NCI-H187 treated with DMSO at 0.1 percent for 48 hours (cell line): ENCODE results near the gene UBL4B.
"Not testable (repeated sequence)": the region's sequence is repeated elsewhere in the genome, so short reads cannot be mapped to it uniquely, and the experiment has no call there.

Experiments used
- DNase-seq: peaks from one replicate; lab custom pipeline; 2025; lab: John Stamatoyannopoulos, UW

Gene UBL4B, protein sequence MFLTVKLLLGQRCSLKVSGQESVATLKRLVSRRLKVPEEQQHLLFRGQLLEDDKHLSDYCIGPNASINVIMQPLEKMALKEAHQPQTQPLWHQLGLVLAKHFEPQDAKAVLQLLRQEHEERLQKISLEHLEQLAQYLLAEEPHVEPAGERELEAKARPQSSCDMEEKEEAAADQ

DNA sequence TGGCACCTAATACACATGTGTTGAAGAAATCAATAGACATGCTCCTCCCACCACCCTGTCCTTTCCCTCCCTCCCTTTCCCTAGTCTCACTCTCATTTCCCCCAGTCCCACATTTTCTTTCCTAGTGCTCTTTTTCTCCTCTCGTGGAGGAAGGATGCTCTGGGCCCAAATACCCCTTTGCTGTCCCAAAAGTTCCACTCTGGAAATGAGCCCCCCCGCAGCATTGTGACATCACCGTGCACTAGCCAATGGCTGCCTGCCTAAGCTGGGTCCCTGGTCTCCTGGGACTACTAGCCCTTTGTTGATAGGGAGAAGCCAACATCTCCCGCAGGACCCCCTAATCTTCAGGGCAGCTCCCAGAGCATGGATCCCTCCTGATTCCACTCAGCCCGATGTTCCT, at the start of gene UBL4B:
Gene UBL4B, plus strand, starts transcription at position 301 of the 400 bp plus-strand sequence. Its CDS starts 92 bp downstream, at position 393.
- no peak for DNase-seq

DNA sequence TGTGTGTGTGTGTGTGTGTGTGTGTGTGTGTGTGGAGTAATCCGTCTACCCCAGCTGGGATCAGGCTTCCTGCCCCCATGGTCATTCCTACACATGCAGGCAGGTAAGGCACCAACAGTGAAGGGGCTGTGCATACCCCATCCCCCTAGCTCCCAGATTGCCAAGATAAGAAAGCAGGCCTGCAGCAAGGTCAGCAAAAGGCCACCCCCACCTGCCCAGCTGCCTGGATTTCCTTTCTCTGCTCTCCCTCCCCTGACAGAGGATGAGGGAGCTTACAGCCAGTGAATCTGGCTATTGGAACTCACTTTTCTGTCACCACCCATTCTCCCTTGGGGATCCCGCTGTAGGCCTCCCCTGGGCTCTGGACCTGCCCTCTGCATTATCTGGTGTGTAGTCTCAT, 49.6 kb upstream of the UBL4B start:
- DNase-seq, result no peak

DNA sequence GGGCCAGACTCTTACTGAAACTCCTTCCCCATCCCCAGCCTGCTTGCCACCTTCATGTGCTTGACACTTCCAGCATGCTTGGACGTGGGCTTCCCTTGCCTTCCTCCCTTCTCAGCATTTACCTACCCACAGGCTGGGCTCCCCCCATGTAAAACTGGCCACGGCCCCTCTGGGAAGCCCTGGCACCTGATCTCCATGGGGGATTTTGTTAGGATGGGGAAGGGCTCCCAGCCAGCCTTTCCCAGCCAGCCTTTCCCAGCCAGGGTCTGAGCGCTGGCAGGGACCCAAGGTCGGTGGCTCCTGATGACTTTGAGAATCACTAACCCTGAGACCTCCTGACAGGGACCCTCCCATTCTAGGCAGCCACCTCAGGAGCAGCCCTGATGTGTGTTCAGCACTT, 48.5 kb upstream of the UBL4B start:
- DNase-seq, result no peak

DNA sequence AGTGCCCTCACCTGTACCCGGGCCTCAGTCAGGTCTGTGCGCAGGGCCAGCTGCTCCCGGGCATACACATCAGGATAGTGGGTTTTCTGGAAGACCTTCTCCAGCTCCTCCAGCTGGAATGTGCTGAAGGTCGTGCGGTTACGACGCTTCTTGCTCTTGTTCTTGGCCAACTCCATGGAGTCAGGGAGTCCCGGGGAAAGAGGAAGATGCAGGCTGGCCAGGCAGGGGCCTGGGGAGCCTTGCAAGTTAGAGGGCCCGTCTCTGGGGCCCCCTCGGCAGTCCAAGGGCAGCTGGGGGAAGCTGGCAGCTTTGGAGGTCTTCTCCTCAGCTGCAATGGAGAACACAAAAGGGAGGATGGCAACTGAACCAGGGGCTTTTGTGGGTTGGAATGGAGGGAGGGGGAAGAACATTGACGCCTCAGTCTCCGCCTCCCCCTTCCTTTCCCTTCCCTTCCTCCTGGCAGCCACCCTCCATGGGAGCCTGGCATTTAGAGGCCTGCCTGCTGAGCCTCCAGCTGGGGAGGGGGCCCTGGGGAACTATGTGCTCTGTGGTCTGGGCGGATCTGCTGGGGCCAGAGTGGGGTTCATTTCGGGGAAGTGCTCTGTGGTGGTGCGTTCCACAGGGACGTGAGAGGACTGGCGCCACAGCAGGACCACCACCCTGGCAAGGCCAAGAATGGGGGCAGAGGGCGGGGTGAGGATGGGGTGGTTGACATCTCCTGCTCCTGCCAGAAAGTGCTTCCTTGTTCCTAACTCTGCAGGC, 47.5 kb upstream of the UBL4B start:
- no peak for DNase-seq

DNA sequence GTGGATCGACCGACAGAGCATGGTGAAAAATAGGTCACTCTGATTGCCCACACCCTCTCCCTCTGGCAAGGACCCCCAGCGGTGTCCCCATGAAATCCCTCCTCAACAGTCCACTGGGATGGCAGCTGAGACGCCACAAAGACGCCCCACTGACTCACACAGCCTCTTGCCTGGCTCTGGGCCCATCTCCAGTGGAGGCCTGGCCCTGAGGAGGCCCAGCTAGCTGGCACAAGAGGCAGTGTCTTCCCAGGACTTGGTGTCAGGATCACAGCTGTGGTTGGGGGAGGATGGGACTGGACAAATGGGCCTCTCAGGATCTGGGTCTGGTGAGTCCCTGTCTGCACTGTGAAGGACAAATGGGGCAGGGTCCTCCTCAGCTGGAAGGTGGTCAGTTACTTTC, 46.4 kb upstream of the UBL4B start:
- no peak for DNase-seq

DNA sequence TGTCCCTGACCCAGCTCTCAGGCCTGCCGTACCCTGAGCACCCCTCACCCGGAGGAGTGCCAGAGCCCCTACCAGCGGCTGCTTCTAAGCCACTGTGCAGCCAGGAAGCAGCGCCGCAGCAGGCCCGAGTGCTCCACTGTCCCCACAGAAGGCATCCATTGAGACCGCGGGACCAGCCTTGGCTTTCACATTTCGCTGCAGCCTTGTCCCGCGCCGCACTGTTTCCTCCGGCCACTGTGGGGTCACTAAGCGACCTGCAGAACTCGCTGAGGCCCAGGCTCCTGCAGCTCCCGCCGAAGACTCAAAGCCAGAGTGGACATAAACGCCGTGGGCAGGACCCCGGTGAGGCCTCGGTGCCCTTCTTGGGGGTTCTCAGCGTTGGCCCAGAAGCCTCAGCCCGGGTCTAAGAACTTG, 44.8 kb upstream of the UBL4B start:
- DNase-seq, result no peak

DNA sequence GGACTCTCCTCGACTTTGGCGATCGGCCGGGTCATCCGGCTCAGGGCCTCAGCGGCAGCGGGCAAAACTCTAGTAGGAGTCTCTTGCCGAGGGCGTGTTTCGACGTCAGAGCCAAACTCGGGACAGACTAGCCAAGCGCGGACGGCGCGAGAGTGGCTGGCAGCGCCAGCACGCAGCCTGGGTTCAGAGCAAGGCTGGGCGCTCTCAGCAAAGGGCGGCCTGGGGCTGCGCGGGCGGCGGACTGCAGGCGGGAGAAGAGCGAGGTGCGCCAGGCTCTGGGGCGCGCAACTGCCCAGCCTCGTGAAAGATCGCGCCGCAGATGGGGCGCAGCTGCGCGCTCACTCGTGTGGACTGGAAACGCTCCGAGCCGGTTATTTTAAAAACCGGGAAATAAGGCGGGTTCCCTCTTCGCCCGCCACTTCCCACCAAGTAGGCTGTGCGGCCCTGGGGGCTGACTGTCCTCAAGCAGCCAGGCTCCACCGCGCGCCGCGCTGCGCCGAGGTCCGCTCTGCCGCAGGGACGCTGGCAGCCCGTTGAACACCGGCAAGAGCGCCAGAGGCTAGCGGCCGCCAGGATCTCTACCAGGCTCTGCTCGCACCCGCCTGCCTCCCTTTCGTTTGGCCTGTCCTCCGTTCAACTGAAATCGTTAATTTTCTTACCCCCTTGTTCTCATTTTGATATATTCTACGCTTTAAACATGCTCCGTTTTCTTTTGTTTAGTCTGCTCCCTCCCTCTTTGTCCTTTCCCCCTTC, 44.2 kb upstream of the UBL4B start:
- DNase-seq, result no peak

DNA sequence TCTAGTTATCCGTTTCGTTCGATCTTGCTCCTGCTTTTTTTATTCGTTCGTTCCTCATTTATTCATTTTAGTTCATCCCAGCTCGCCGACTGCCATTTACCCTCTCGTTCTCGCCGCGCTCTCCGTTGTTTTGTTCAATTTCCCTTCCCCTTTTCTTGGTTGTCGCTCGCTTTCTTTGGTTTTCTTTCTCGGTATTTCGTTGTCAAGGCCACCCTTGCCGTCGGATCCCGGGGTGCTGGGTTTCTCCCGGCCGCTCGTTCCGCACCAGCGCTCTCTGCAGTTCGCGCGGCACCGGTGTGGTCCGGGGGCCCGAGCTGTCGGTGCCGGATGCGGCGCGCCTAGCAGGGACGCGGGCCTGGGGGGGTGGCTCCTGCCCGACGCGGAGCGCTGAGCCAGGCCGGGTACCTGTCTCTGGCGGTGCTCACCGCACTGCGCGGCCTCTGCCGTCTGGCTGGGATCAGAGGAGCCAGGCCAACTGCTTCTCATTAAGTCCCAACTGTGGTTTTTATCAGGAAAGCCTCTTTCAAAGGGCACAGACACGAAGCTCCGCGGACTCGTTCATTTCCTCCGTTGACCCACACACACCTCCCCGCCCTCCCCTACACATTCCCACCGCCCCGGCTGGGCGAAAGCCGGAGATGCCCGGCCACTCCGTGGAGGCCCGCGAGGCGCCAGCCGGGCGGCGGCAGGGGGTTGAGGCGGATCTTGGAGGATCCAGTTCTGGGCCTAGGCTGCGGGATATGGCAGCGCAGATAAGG, 43.4 kb upstream of the UBL4B start:
- DNase-seq, result no peak

DNA sequence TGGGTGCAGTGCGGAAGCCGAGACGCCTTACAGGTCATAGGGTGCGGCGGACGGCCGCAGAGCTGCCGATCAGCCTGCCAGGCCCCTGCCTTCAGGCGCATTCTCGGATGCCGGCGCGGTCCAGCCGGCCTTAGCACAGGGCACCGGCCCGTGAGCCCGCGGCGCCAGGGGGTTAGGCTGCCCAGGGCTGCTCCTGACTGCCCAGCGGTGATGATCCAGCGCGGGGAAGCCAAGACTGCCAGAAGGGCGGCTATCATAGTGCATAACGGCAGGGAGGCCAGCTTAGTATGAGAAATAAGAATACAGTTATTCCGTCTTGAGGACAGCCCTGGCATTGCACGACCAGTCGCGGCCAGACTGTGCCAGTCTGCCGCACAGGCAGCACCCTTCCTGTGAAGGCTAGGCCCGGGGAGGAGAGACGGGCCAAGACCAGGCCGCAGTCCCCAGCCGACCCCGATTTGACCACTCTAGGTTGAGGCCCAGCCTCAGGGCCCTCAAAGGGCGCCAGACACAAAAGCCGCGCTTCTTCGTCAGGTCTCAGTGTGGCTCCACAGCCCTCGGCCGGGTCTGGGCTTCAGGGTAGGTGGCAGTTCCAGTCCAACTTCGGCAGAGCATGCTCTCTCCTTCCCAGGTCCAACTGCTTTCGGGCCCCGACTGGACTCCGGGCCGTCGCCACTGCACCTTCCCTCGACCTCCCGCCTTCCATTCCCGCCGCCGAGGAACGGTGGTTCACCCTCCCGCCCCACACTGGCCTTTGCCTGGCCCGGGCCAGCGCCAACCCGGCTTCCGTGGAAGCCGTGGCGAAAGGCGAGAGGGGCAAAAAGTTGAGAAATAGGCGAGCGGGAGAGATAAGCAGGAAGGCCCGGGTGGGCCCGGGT, 42.6 kb upstream of the UBL4B start:
- no peak for DNase-seq

DNA sequence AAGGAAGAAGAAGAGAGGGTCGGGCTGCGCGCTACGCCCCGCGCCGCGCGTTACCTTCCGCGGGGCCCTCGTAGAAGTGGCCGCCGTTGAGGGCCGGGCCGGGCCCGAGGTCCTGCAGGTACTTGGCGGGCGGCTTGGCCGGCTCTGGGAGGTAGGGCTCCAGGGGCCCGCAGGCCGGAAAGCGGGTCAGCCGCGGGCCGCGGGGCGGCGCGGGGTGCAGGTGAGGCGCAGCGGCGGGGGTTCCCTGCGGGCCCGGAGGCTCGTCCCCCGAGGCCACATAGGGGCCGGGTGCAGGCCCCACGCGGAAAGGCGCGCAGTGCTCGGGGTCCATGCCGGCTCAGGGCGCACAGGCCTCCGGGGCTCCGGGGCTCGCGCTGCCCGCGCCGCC, 42.0 kb upstream of the UBL4B start:
- DNase-seq, result no peak

DNA sequence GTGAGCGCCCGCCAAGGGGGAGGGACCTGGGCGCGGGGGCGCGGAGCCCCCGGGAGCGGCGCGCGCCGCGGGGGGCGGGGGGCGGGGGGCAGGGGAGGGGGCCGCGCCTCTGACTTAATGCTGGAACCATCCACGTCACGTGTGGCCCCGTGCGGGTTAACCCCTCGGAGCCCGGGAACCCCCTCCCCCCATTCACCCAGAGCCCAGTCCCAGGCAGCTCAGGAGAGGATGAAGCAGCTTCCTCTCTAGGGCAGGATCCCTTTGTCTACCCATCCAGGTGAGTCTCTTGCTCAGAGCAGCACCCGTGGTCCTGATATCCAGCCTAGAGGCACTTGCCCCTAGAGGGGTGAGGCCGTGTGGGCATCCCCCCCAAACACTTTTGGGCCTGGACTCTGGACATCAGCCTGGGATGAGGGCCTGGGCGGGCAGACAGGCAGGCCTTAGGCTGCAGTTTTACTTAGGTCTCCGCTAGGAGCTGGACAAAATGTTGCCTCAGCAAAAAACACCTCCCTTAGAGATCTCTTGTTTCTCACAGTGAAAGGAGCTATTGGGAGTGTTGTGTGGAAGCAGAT, 41.5 kb upstream of the UBL4B start, which contains the start of gene ALX3:
Gene ALX3, minus strand, starts transcription at position 2 of the 572 bp plus-strand sequence. CDS start 60 bp downstream, outside the sequence.
- DNase-seq, result no peak

DNA sequence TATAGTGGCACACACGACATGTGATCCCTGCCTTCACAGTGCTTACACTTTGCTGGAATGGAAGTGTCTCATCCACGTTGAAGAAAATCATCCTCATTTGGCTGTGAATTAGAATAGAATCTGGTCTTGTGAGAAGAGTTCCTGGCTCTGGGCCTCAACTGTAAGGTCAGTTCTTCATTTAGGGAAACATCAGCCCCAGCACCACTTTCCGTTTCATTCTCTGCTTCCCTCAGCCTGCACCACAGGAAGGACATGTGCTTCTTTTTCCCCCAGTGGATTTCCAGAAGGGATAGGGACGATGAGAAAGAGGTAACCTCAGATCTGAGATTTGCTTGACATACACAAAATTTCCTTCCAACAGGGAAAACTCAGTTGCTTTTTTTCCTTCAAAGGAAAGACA, 38.1 kb upstream of the UBL4B start:
- DNase-seq, result no peak

DNA sequence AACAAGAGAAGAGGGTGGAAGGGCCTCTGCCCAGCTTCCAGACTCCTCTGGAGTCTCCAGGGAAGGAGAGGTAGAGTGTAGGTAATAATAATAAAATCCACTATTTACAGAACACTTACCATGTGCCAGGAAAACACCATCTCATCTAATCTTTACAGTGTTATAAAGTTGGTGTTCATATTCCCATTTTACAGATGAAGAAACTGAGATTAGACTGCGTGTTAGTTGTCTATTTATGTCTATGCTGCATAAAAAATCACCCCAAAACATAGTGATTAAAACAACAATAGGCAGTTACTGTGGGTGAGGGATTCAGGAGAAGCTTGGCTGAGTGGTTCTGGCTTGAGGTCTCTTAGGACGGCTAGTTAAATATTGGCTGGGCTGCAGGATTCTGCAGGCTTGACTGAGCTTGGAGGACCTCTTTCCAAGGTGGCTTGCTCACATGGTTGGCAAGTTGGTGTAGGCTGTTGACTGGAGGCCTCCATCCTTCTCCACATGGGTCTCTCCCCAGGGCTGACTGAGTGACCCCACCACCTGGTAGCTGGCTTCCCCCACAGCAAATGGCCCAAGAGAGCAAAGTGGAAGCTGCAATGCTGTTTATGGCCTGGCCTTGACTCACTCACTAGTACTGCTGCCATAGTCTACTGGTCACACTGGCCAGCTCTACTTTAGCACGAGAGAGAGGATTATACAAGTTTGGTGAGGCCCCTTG, 35.3 kb upstream of the UBL4B start:
- no peak for DNase-seq

DNA sequence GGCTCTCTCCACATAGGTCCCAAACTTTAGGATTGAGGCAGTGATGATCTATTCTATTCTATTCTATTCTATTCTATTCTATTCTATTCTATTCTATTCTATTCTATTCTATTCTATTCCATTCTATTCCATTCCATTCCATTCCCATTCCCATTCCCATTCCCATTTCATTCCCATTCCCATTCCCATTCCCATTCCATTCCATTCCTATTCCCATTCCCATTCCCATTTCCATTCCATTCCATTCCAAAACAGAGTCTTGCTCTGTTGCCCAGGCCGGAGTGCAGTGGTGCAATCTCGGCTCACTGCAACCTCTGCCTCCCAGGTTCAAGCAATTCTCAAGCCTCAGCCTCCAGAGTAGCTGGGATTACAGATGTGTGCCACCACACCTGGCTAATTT, 32.2 kb upstream of the UBL4B start:
- DNase-seq, result not testable (repeated sequence)

DNA sequence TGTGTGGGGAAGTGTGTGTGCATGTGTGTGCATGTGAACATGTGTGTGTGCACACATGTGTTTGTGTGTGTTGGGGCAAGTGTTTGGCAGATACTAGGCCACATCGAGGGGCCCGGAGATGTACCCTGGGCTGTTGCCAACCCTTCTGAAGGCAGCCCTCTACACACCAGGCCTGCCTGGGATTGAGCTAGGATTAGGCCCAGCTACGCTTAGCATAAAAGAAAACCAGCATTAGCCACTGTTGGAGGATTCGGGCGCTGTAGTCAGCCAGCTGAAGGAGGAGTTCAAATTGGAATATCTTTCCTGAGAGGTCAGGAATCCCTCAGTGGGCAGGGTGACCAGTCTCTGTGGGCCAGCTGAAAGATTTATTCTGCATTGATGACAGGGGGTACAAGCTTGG, 31.2 kb upstream of the UBL4B start:
- no peak for DNase-seq

DNA sequence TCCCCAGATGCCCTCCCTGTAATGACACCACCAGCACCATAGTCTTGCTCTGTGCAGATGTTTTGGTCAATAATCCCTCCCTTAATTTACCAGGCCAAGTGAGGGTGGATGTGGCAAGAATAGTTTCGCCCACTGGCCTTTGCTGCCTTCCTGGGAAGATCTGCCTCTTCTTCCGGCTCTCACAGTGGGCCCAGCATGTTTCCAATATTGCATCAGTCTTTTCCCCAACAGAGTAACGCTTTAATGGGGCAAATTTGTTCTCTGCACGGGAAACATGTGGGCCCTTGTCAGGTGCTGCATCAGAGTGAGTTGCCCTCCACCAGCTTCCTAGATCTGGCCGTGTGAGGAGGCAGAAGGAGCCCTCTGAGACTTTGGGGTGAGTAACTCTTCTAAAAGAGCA, 29.8 kb upstream of the UBL4B start:
- DNase-seq, result no peak

DNA sequence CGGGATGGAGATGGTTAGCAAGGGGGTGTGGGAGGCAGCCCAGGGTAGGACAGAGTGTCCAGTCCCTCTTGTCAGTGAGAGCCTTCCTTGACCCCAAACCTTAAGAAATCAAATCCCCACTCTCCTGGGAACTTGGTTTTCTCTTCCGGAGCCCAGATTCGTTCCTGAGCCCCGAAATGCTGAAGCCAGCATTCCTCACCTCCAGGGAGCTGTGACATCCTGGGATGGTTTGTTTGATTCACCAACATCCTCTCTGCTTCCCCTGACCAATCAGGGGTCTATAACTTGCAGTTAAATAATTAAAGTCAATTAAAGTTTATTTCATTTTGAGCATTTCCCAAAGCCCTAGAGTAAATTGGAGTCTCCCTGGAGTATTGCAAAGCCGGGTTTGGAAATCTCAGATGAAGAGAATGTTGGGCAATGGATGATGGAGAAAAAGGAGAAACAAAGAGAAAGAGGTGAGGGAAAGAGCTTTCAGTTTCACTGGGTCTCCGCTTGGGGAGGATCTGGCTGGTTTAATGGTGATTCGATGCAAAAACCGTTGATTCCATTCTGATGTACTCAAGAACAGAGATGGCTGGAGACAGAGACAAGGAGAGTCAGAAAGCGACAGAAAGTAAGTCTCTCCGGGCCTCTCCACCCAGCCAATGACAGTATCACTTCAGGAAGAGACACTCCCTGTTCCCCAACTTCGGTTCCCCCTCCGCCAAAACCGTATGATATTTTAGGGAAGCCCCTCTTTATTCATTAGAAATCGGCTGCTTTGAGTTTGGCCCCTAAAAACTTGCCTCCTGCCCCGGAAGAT, 29.0 kb upstream of the UBL4B start:
- no peak for DNase-seq

DNA sequence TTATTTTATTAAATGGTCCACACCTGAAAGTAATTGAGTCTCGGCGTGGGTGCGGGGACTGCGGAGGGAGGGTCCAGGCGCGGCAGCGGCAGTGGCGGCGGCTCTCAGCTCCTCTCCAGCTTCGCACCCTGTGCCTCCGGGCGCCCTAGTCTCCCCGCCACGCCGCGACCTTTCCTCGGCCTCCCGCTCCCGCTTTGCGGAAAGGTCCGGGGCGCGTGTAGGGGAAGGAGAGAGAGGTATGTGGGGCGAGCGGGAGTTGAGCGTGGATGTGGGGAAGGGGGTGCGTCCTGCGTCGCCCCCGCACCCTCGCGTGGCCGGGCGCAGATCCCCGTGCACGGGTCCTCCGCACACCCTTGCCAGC, 28.4 kb upstream of the UBL4B start:
- no peak for DNase-seq

DNA sequence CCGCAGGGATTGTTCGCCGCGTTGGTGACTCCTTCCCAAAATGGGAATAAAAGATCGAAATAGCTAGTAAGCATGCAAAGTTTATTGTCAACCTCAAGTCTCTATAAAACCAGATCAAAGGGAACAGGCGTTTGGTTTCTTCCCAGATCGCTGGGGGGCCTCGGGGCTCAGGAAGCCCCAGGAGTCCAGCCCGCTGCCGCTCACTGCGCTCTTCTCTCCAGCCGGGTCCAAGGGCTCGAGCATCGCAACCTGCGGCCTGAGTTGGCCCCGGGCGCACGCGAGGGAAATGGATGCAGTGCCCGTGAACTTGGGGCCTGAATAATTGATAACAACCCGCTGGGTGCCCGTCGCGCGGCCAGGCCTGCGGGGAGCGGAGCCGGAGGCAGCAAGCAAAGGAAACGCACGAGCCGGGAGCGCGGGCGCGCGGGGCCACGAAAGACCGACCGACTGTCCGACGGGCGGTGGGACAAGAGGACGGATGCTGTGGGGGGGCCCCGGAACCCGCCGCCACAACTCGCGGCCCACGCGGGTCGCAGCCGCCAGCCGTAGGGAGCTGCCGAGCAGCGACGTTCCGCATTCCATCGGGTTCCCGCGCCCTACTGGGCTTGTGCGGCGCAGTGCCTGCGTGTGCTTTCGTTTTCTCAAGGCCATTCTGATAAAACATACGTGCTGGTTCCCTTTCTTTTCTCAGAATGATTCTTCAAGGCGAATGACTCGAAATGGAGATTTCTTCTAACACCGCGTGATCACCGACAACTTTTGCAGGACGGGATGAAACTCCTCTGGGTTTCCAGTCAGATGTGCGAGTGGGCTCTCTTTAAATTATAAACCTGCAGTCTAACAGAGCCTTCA, 27.8 kb upstream of the UBL4B start:
- no peak for DNase-seq
